ENCODE measurements around the gene IFNA14.
"Not testable (repeated sequence)": the region's sequence is repeated elsewhere in the genome, so short reads cannot be mapped to it uniquely, and the experiment has no call there.

IFNA14 gene

GRCh38 chr9:21213411-21214326 is 26.1 kb downstream of the IFNA14 start:
- ATAC-seq = not testable (repeated sequence)

GRCh38 chr9:21212160-21212559 is 27.6 kb downstream of the IFNA14 start:
- not testable (repeated sequence) for ATAC-seq

GRCh38 chr9:21210782-21211181 is 29.0 kb downstream of the IFNA14 start:
- ATAC-seq = not testable (repeated sequence)

DNA sequence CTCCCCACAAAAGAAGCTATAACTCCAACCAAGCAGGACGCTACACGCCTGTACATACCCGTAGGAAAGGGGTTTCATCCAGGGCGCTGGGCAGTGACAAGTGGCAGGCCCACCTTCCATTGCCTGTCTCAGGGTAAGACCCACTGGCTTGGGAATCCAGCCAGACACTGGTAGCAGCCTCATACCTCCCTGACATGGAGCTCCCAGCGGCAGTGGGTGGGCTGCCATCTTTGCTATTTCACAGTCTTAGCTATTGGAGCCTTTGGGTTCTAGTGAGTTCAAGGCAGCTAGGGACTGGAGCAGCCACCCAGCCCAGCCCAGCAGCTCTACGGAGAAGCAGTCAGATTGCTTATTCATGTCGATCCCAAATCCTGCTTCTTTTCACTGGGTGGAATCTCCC is 29.5 kb downstream of the IFNA14 start:
- ATAC-seq = no peak

GRCh38 chr9:21207043-21207442 is 32.8 kb downstream of the IFNA14 start, which contains the start of gene IFNA10:
Gene IFNA10 (minus strand): TSS chr9:21207143. CDS start chr9:21207097, 46 bp downstream.
- ATAC-seq = not testable (repeated sequence)

GRCh38 chr9:21205204-21205603 is 34.6 kb downstream of the IFNA14 start:
- no peak for ATAC-seq

- not testable (repeated sequence) for ATAC-seq
Observed at GRCh38 chr9:21202105-21202504, 37.7 kb downstream of the IFNA14 start, which contains the start of gene IFNA7. Gene IFNA7 (minus strand): TSS chr9:21202205. CDS start chr9:21202165, 40 bp downstream.

- ATAC-seq = peak; percentile 61 to 70
Observed at GRCh38 chr9:21194867-21195776, 44.7 kb downstream of the IFNA14 start.
